GM12878 (cell line): ENCODE data around the gene NDUFB7.
A peak's percentile ranks its signal among the peaks of the same experiment; 100 is the strongest.

Experiments used
- RCOR1 ChIP-seq: conservative IDR thresholded peaks from 2 replicates; pipeline ENCODE4 v1.6.1; 2012; ENCODE audit warnings: low read depth, low read length, improper control_type of control experiment
- SPI1 ChIP-seq: IDR thresholded peaks from 2 replicates; pipeline ENCODE4 v1.6.1; 2011; ENCODE audit warnings: low read depth, mild to moderate bottlenecking, low read length, moderate library complexity, borderline replicate concordance; ENCODE audit not compliant: insufficient read depth
- SRF ChIP-seq, 2 experiments: IDR thresholded peaks; 2 replicates each; pipeline ENCODE4 v1.6.1; 2011; ENCODE audit warnings: low read depth in 2 of 2, low read length in 2 of 2, mild to moderate bottlenecking in 1 of 2, moderate library complexity in 1 of 2
- ZSCAN29 ChIP-seq: fragments of 450-650 bp; IDR thresholded peaks from 2 replicates; pipeline ENCODE4 v1.6.1; 2017; ENCODE audit warnings: mild to moderate bottlenecking, moderate library complexity
- TF ChIP-seq, protein P1 (sequence below): fragments of 450-650 bp; formaldehyde crosslinking; IDR thresholded peaks from 2 replicates; pipeline ENCODE4 v1.4.0; 2022; ENCODE audit warnings: mild to moderate bottlenecking, moderate library complexity
- TF ChIP-seq, protein P2 (sequence below), 3 experiments: IDR thresholded peaks in 2 of 3; conservative IDR thresholded peaks in 1 of 3; 2 replicates each; pipeline ENCODE4 v1.5.1; 2011; ENCODE audit warnings: low read depth in 3 of 3, low read length in 3 of 3, mild to moderate bottlenecking in 3 of 3, control low read depth in 2 of 3, moderate library complexity in 2 of 3, inconsistent platforms in 1 of 3, mixed read lengths in 1 of 3; ENCODE audit not compliant: control insufficient read depth in 2 of 3, insufficient read depth in 1 of 3; ENCODE audit errors: extremely low read depth in 1 of 3

DNA sequence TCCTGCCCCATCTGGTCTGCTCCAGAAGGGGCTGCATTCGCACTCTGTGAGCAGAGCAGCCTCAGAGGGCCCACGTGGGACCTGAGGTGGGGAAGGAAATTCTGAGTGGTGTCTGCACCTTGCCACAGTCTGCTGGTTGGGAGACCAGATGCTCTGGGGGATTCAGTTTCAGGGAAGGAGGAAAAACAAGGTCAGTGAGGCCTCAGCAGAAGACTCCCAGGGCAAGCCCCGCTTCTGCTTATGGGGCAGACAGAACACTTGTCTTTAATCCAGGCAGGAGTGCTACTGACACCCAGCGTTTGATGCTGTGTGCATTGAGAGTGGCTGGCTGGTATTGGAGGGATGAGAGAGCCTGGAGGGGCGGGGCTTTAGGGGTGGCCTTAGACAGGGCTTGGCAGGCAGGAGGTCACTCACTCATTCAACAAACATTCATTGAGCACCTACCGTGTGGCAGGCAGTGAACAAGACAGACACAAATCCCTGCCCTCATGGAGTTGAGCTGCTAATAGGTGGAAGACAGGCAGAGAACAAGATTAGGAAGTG is 6.1 kb upstream of the NDUFB7 start:
- no peak for TF ChIP-seq ZSCAN29
- TF ChIP-seq RCOR1 = no peak
- TF ChIP-seq, protein P1, sequence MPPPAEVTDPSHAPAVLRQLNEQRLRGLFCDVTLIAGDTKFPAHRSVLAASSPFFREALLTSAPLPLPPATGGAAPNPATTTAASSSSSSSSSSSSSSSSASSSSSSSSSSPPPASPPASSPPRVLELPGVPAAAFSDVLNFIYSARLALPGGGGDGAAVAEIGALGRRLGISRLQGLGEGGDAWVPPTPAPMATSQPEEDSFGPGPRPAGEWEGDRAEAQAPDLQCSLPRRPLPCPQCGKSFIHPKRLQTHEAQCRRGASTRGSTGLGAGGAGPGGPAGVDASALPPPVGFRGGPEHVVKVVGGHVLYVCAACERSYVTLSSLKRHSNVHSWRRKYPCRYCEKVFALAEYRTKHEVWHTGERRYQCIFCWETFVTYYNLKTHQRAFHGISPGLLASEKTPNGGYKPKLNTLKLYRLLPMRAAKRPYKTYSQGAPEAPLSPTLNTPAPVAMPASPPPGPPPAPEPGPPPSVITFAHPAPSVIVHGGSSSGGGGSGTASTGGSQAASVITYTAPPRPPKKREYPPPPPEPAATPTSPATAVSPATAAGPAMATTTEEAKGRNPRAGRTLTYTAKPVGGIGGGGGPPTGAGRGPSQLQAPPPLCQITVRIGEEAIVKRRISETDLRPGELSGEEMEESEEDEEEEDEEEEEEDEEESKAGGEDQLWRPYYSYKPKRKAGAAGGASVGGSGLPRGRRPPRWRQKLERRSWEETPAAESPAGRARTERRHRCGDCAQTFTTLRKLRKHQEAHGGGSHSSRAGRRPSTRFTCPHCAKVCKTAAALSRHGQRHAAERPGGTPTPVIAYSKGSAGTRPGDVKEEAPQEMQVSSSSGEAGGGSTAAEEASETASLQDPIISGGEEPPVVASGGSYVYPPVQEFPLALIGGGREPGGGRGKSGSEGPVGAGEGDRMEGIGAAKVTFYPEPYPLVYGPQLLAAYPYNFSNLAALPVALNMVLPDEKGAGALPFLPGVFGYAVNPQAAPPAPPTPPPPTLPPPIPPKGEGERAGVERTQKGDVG (CRISPR knock-in tag) = no peak
- no peak for TF ChIP-seq SRF (IDR thresholded peaks at IDR 0.05; ENCODE audit: low read depth in 2 of 2, low read length in 2 of 2)
- TF ChIP-seq SPI1 = peak; percentile 15; the same call in 1 of the 2 replicates
- TF ChIP-seq, protein P2, sequence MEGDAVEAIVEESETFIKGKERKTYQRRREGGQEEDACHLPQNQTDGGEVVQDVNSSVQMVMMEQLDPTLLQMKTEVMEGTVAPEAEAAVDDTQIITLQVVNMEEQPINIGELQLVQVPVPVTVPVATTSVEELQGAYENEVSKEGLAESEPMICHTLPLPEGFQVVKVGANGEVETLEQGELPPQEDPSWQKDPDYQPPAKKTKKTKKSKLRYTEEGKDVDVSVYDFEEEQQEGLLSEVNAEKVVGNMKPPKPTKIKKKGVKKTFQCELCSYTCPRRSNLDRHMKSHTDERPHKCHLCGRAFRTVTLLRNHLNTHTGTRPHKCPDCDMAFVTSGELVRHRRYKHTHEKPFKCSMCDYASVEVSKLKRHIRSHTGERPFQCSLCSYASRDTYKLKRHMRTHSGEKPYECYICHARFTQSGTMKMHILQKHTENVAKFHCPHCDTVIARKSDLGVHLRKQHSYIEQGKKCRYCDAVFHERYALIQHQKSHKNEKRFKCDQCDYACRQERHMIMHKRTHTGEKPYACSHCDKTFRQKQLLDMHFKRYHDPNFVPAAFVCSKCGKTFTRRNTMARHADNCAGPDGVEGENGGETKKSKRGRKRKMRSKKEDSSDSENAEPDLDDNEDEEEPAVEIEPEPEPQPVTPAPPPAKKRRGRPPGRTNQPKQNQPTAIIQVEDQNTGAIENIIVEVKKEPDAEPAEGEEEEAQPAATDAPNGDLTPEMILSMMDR (IDR thresholded peaks at IDR 0.05 in 2 of 3, conservative IDR thresholded peaks at IDR 0.05 in 1 of 3; ENCODE audit: control insufficient read depth in 2 of 3, extremely low read depth in 1 of 3, insufficient read depth in 1 of 3, low read depth in 3 of 3, low read length in 3 of 3) = peak in 2 of 3 experiments; percentile 5 to 21; a peak in 1 of 6 replicates
